Osteoblast (primary cell): Measurements from ENCODE around the gene EEF2. TPM values are rescaled to one million over a fixed set of nuclear protein-coding genes. Genes with fewer than 3 reads are reported as not detected.
"Not testable (repeated sequence)": the region's sequence is repeated elsewhere in the genome, so short reads cannot be mapped to it uniquely, and the experiment has no call there.

ENCODE experiments used
- DNase-seq: peaks from one replicate; pipeline ENCODE4 v3.0.0; 2011; ENCODE audit warnings: low spot score, mixed read lengths; ENCODE audit not compliant: insufficient read length; ENCODE audit errors: missing footprints
- H2AFZ ChIP-seq: 2 replicates; pipeline ENCODE4 v1.6.0; 2011; ENCODE audit warnings: mild to moderate bottlenecking, low read length
- H3K27ac ChIP-seq: 2 replicates; pipeline ENCODE4 v1.5.1; 2011; ENCODE audit warnings: mild to moderate bottlenecking, low read depth, low read length, moderate library complexity
- H3K27me3 ChIP-seq: 2 replicates; pipeline ENCODE4 v1.6.0; 2012; ENCODE audit warnings: mild to moderate bottlenecking, control low read depth, inconsistent platforms, low read length, moderate library complexity; ENCODE audit not compliant: insufficient read depth
- H3K36me3 ChIP-seq: 2 replicates; pipeline ENCODE4 v1.5.1; 2011; ENCODE audit warnings: mild to moderate bottlenecking, low read length, control low read depth, moderate library complexity; ENCODE audit not compliant: insufficient read depth
- H3K4me1 ChIP-seq: 2 replicates; pipeline ENCODE4 v1.5.1; 2011; ENCODE audit warnings: mild to moderate bottlenecking, low read length, control low read depth, moderate library complexity; ENCODE audit not compliant: insufficient read depth
- H3K4me2 ChIP-seq: 2 replicates; pipeline ENCODE4 v1.6.0; 2011; ENCODE audit warnings: mild to moderate bottlenecking, low read length; ENCODE audit not compliant: insufficient read depth
- H3K4me3 ChIP-seq: fragments of 200-600 bp; sonication (generic); 3 replicates; pipeline ENCODE4 v1.5.1; 2012; ENCODE audit warnings: mild to moderate bottlenecking, low read length, inconsistent platforms; ENCODE audit not compliant: insufficient read depth
- H3K79me2 ChIP-seq: 2 replicates; pipeline ENCODE4 v1.6.0; 2012; ENCODE audit warnings: mild to moderate bottlenecking, low read length, control low read depth, inconsistent platforms; ENCODE audit not compliant: insufficient read depth
- H3K9me3 ChIP-seq: 2 replicates; pipeline ENCODE4 v1.5.1; 2011; ENCODE audit warnings: low read depth, low read length, control low read depth
- H4K20me1 ChIP-seq: 2 replicates; pipeline ENCODE4 v1.6.0; 2012; ENCODE audit warnings: mild to moderate bottlenecking, low read length, control low read depth; ENCODE audit not compliant: insufficient read depth
- CTCF ChIP-seq: IDR thresholded peaks from 2 replicates; pipeline ENCODE4 v1.5.1; 2011; ENCODE audit warnings: mild to moderate bottlenecking, low read depth, low read length, moderate library complexity; ENCODE audit errors: extremely low read depth
- total RNA-seq: library from RNA; depleted of rRNA; stranded (reverse); fragments of >200 nt; gene quantifications from 2 replicates; pipeline ENCODE4 v1.2.3, GENCODE V29; 2012

The EEF2 gene
- total RNA-seq, 1 donor, result 2,968 TPM

- Histone ChIP-seq H3K27me3 (no peaks in the 10 kb centered on the region), H2AFZ (no peak overlapping the region), H3K36me3 (peaks cover 30% of the 10 kb centered on the region), H3K9me3 (no peaks in the 10 kb centered on the region), H3K4me3 (no peak overlapping the region), H4K20me1 (peaks cover 77% of the 10 kb centered on the region), H3K4me2 (no peak overlapping the region), H3K79me2 (peaks cover 94% of the 10 kb centered on the region), H3K27ac (no peak overlapping the region), H3K4me1 (peaks cover 10% of the 10 kb centered on the region)
- DNase-seq, result peak; percentile 62
- TF ChIP-seq CTCF, result no peak
Measured at GRCh38 chr19:4012092-4012974, 27.1 kb upstream of the EEF2 start.

GRCh38 chr19:4011430-4011829 is 26.2 kb upstream of the EEF2 start:
- not testable (repeated sequence) for H3K4me2 ChIP-seq, H3K27me3 ChIP-seq, H3K4me3 ChIP-seq, DNase-seq, H2AFZ ChIP-seq, H3K9me3 ChIP-seq, H3K27ac ChIP-seq
- H4K20me1 ChIP-seq, result peaks cover 69% of the 10 kb centered on the region
- H3K79me2 ChIP-seq, result peaks cover 87% of the 10 kb centered on the region
- H3K4me1 ChIP-seq, result peaks cover 15% of the 10 kb centered on the region
- H3K36me3 ChIP-seq, result peaks cover 30% of the 10 kb centered on the region

GRCh38 chr19:4010808-4011110 is 25.5 kb upstream of the EEF2 start:
- Histone ChIP-seq H2AFZ (no peak overlapping the region), H3K4me1 (peaks cover 16% of the 10 kb centered on the region), H3K79me2 (peaks cover 81% of the 10 kb centered on the region), H3K27ac (no peak overlapping the region), H4K20me1 (peaks cover 64% of the 10 kb centered on the region), H3K36me3 (peaks cover 30% of the 10 kb centered on the region), H3K4me3 (no peak overlapping the region), H3K27me3 (no peaks in the 10 kb centered on the region), H3K9me3 (no peaks in the 10 kb centered on the region), H3K4me2 (no peak overlapping the region)
- DNase-seq, result no peak
- no peak for TF ChIP-seq CTCF

GRCh38 chr19:4009990-4010807 is 24.9 kb upstream of the EEF2 start:
- DNase-seq, result peak; percentile 85
- no peak overlapping the region for H3K4me2 ChIP-seq

More at GRCh38 chr19:4009990-4010807, 24.9 kb upstream of the EEF2 start:
- no peaks in the 10 kb centered on the region for H3K27me3 ChIP-seq
- no peaks in the 10 kb centered on the region for H3K9me3 ChIP-seq
- H3K4me3 ChIP-seq, result no peak overlapping the region
- H2AFZ ChIP-seq, result no peak overlapping the region
- no peak for TF ChIP-seq CTCF
- peaks cover 59% of the 10 kb centered on the region for H4K20me1 ChIP-seq
- H3K4me1 ChIP-seq, result peaks cover 16% of the 10 kb centered on the region
- peaks cover 27% of the 10 kb centered on the region for H3K36me3 ChIP-seq
- H3K79me2 ChIP-seq, result peaks cover 75% of the 10 kb centered on the region
- H3K27ac ChIP-seq, result no peak overlapping the region
